GM12878 (cell line): Measurements from ENCODE around the gene CLRN1. TPM values are rescaled to one million over a fixed set of nuclear protein-coding genes. Genes with fewer than 3 reads are reported as not detected.

Source experiments
- ATAC-seq: fragments of 200-7000 bp; cut with Tn5 transposase; 3 replicates; pipeline ENCODE4 v1.9.1; 2020; ENCODE audit warnings: mild to moderate bottlenecking, moderate library complexity
- BruUV-seq: library from RNA; stranded (reverse); fragments of 400-500 nt; replicated peaks from 2 replicates; lab custom pipeline; 2021; lab: Mats Ljungman, UMichigan
- CTCF ChIA-PET: fragments of 300-600 bp; sonication (Branson Sonifier 250); formaldehyde crosslinking; extraction: SDS; loops from one replicate; lab custom pipeline; 2021; ENCODE audit warnings: inconsistent platforms; lab: Yijun Ruan, JAX
- POLR2A ChIA-PET: fragments of 350-600 bp; formaldehyde crosslinking; extraction: SDS; loops from one replicate; lab custom pipeline; 2021; ENCODE audit warnings: inconsistent platforms; lab: Charles Lee
- RAD21 ChIA-PET: fragments of 300-600 bp; sonication (Branson Sonifier 250); formaldehyde crosslinking; loops from one replicate; lab custom pipeline; 2023; ENCODE audit warnings: antibody characterized with exemption; ENCODE audit not compliant: unreplicated experiment; lab: Charles Lee
- SMC1A ChIA-PET: fragments of 300-600 bp; sonication (Branson Sonifier 250); formaldehyde crosslinking; loops from one replicate; lab custom pipeline; 2023; ENCODE audit not compliant: unreplicated experiment, uncharacterized antibody; lab: Charles Lee
- DNase-seq: peaks from one replicate; pipeline ENCODE4 v3.0.0-alpha.2; 2011; ENCODE audit warnings: low read depth, low spot score
- FAIRE-seq: peaks from 3 replicates; lab custom pipeline; 2011; peaks lifted over from hg19 to GRCh38; lab: Jason Lieb, UNC
- H2AFZ ChIP-seq: 2 replicates; pipeline ENCODE4 v1.6.0; 2011; ENCODE audit warnings: low read depth, low read length, control low read depth; ENCODE audit not compliant: control insufficient read depth
- H3K27ac ChIP-seq: 2 replicates; pipeline ENCODE4 v1.5.1; 2011; ENCODE audit warnings: control low read depth; ENCODE audit not compliant: control insufficient read depth, insufficient read depth
- H3K27me3 ChIP-seq, 2 experiments: replicated peaks in 1 of 2; 2 replicates each; pipeline versions ENCODE4 v1.6.0 to v1.6.1; 2011; ENCODE audit warnings: low read length in 1 of 2; ENCODE audit not compliant: control insufficient read depth in 2 of 2, insufficient read depth in 2 of 2
- H3K36me3 ChIP-seq, 2 experiments: 2 replicates each; pipeline ENCODE4 v1.5.1; 2011; ENCODE audit warnings: low read length in 1 of 2; ENCODE audit not compliant: control insufficient read depth in 2 of 2, insufficient read depth in 2 of 2
- H3K4me1 ChIP-seq: 2 replicates; pipeline ENCODE4 v1.6.1; 2011; ENCODE audit warnings: mild to moderate bottlenecking, low read length, moderate library complexity, mixed read lengths; ENCODE audit not compliant: control insufficient read depth, insufficient read depth
- H3K4me2 ChIP-seq: 2 replicates; pipeline ENCODE4 v1.6.0; 2011; ENCODE audit warnings: control low read depth; ENCODE audit not compliant: control insufficient read depth, insufficient read depth
- H3K4me3 ChIP-seq: fragments of 200-600 bp; sonication (generic); 2 replicates; pipeline ENCODE4 v1.5.1; 2016
- H3K79me2 ChIP-seq: 2 replicates; pipeline ENCODE4 v1.6.0; 2011; ENCODE audit warnings: low read length; ENCODE audit not compliant: control insufficient read depth, insufficient read depth
- H3K9ac ChIP-seq: 2 replicates; pipeline ENCODE4 v1.8.0; 2011; ENCODE audit warnings: low read length, control low read depth, mixed read lengths; ENCODE audit not compliant: control insufficient read depth, insufficient read depth
- H3K9me3 ChIP-seq: replicated peaks from 3 replicates; pipeline ENCODE4 v1.5.1; 2011; ENCODE audit warnings: mild to moderate bottlenecking, low read length; ENCODE audit not compliant: control insufficient read depth, insufficient read depth
- H4K20me1 ChIP-seq: 2 replicates; pipeline ENCODE4 v1.6.0; 2011; ENCODE audit not compliant: control insufficient read depth, insufficient read depth
- BRCA1 ChIP-seq: IDR thresholded peaks from 2 replicates; pipeline ENCODE4 v1.6.1; 2011; ENCODE audit warnings: low read depth, low read length, improper control_type of control experiment
- YY1 ChIP-seq: IDR thresholded peaks from 2 replicates; pipeline ENCODE4 v1.6.1; 2011; ENCODE audit warnings: low read depth, mild to moderate bottlenecking, low read length
- WGBS: methylation state at CpG from one replicate; pipeline ENCODE4 v1.1.6; 2016; ENCODE audit warnings: low lambda C conversion rate; ENCODE audit not compliant: insufficient replicate concordance, insufficient coverage; ENCODE audit errors: missing lambda C conversion rate; 5-methylcytosine and 5-hydroxymethylcytosine counted together
- in situ Hi-C: fragments of 300-500 bp; cut with MboI; formaldehyde crosslinking; loops from 9 replicates; pipeline ENCODE4 v1.14.3; 2018; ENCODE audit warnings: mixed read lengths
- intact Hi-C: fragments of 100-400 bp; cut with micrococcal nuclease; formaldehyde crosslinking; loops from one replicate; pipeline ENCODE4 v1.14.2; 2022; ENCODE audit not compliant: unreplicated experiment
- polyA plus RNA-seq, 11 experiments: library from polyadenylated mRNA; depleted of rRNA in 4 of 11; unstranded in 6 of 11; stranded (reverse) in 5 of 11; fragments of >200 nt; fragmentation: Nextera tagmentation in 4 of 11; fragmentation: Illumina TruSeq in 1 of 11; extraction: Ambion mirVana in 4 of 11; extraction: Trizol in 1 of 11; gene quantifications; 1 replicate in 1 of 11; 2 replicates in 10 of 11; pipeline versions ENCODE4 v1.2.1 to v1.2.3, GENCODE V29; 2011 to 2016; ENCODE audit warnings: inconsistent platforms in 2 of 11, missing spikeins in 2 of 11, low read depth in 1 of 11
- total RNA-seq, 4 experiments: library from RNA; depleted of rRNA in 3 of 4; stranded (reverse); fragments of >200 nt in 3 of 4; fragmentation: Illumina TruSeq in 1 of 4; extraction: Trizol in 1 of 4; gene quantifications; 2 replicates each; pipeline versions ENCODE4 v1.2.1 to v1.2.3, GENCODE V29; 2013 to 2021
- TF ChIP-seq, protein P1 (sequence below): fragments of 150-350 bp; IDR thresholded peaks from 2 replicates; pipeline ENCODE4 v1.6.1; 2014; ENCODE audit warnings: mild to moderate bottlenecking, low read depth, low read length

Gene CLRN1
- total and polyA plus RNA-seq, 10 of the 15 experiments (the other 5 are each of a cell fraction or from before 2014, with no cell fraction given) = not detected

DNA sequence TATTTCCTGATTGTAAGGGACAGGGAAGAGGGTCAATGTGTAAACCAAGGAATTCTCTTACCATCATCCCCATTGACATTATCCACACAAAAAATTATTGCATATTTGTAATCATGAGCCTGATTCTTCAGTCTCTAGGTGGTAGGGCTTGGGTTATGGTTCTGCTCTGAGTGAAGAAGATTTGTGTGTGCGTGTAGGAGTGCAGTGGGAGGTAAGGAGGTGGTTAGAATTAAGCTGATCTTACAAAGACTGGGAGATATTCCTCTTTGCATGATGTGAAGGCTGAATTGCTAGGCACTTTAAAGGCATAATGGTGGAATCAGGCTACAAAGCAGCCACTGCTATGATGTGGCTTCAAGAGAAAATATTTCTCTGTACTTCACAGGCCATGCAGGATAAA, 44.3 kb downstream of the CLRN1 start (continued):
- TF ChIP-seq, protein P1, sequence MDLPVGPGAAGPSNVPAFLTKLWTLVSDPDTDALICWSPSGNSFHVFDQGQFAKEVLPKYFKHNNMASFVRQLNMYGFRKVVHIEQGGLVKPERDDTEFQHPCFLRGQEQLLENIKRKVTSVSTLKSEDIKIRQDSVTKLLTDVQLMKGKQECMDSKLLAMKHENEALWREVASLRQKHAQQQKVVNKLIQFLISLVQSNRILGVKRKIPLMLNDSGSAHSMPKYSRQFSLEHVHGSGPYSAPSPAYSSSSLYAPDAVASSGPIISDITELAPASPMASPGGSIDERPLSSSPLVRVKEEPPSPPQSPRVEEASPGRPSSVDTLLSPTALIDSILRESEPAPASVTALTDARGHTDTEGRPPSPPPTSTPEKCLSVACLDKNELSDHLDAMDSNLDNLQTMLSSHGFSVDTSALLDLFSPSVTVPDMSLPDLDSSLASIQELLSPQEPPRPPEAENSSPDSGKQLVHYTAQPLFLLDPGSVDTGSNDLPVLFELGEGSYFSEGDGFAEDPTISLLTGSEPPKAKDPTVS = no peak
- no peak for TF ChIP-seq BRCA1

DNA sequence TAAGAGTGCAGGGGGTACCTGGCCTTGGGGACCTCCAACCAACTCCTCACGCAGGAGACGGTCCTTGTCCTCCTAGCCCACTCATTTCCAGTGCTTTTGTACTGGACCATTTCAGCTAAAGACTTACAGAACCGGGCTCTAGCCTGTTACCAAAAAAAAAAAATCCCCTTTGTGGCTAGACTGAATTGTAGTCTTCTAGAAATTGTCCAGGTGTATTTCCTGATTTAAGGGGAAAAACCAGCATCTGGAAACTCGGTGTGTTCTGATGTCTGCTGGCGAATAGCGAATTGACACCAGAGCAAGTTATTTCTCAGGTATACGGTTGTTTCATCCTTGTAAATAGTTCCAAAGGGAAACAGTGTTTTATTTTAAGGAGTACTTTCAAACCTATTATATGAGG, 46.2 kb downstream of the CLRN1 start:
- CTCF ChIA-PET = interaction anchor here (0.7 to 3.4 kb wide), 4 partner anchors 10 to 220 kb away, joined by 3 to 11 read pairs (median 4); no protein-coding TSS in a partner anchor
- intact Hi-C loops = loop anchor here (5.0 kb wide), 1 partner anchor 356 kb away; no protein-coding TSS in a partner anchor
- ATAC-seq = no peak

More for the DNA sequence above, 46.2 kb downstream of the CLRN1 start:
- no TSS peak for BruUV-seq
- Histone ChIP-seq H3K4me3 (no peak overlapping the region), H3K9me3 (no peaks in the 10 kb centered on the region), H3K4me2 (no peak overlapping the region), H4K20me1 (no peaks in the 10 kb centered on the region), H2AFZ (no peak overlapping the region), H3K9ac (no peak overlapping the region), H3K27ac (no peak overlapping the region), H3K36me3 (no peaks in the 10 kb centered on the region), H3K79me2 (no peaks in the 10 kb centered on the region), H3K4me1 (no peaks in the 10 kb centered on the region), H3K27me3 (peaks cover 0 to 2% of the 10 kb centered on the region in 2 experiments; a peak in 1 of 4 replicates)
- ChIA-PET RAD21 (interaction anchor here (1.2 to 1.6 kb wide), 2 partner anchors 222 to 398 kb away, joined by 3 read pairs; no protein-coding TSS in a partner anchor), SMC1A (interaction anchor here (0.7 kb wide), 1 partner anchor 22 kb away, joined by 3 read pairs; no protein-coding TSS in a partner anchor), POLR2A (no interaction called here)
- FAIRE-seq = no peak
- in situ Hi-C loops = loop anchor here (10.0 kb wide), 1 partner anchor 218 kb away; no protein-coding TSS in a partner anchor
- TF ChIP-seq YY1 = no peak
- WGBS = 66% methylated on average over 7 of the region's 7 CpGs
- no peak for DNase-seq
